K562 (cell line): ENCODE results near the gene GMPR. TPM values are rescaled to one million over a fixed set of nuclear protein-coding genes. Genes with fewer than 3 reads are reported as not detected.
A peak's percentile ranks its signal among the peaks of the same experiment; 100 is the strongest.

Source experiments
- ATAC-seq: fragments of 200-7000 bp; cut with Tn5 transposase; 3 replicates; pipeline ENCODE4 v1.9.1; 2020; ENCODE audit warnings: moderate library complexity
- BruUV-seq: library from RNA; stranded (reverse); fragments of 400-500 nt; replicated peaks from 2 replicates; lab custom pipeline; 2021; lab: Mats Ljungman, UMichigan
- CTCF ChIA-PET: fragments of 300-600 bp; formaldehyde crosslinking; extraction: SDS; loops from one replicate; lab custom pipeline; 2021; ENCODE audit warnings: low intra/inter-chr PET ratio; lab: Yijun Ruan, JAX
- POLR2A ChIA-PET: fragments of 300-600, 350-650 bp; sonication (Branson Sonifier 250); formaldehyde crosslinking; extraction: SDS; loops from one replicate; lab custom pipeline; 2021; ENCODE audit warnings: antibody characterized with exemption, inconsistent platforms; lab: Yijun Ruan, JAX
- DNase-seq, 4 experiments: peaks; one replicate each; pipeline versions ENCODE4 v3.0.0 to v3.0.0-alpha.2; 2011 to 2018; ENCODE audit warnings: low spot score in 3 of 4, mixed read lengths in 3 of 4; ENCODE audit errors: extremely low read depth in 1 of 4
- FAIRE-seq: peaks from 2 replicates; lab custom pipeline; 2011; peaks lifted over from hg19 to GRCh38; lab: Jason Lieb, UNC
- H2AFZ ChIP-seq: 2 replicates; pipeline ENCODE4 v1.6.0; 2011; ENCODE audit warnings: low read depth, low read length, control low read depth, inconsistent platforms
- H3K27ac ChIP-seq: fragments of 200-600 bp; 3 replicates; pipeline ENCODE4 v1.8.0; 2011; ENCODE audit warnings: low read depth, mild to moderate bottlenecking, control low read depth, inconsistent platforms, low read length, moderate library complexity, mixed read lengths; ENCODE audit errors: extremely low read depth
- H3K27me3 ChIP-seq, 2 experiments: fragments of 300-600 bp in 1 of 2; 2 replicates in 1 of 2; 3 replicates in 1 of 2; pipeline versions ENCODE4 v1.6.0 to v1.8.0; 2011; ENCODE audit warnings: inconsistent platforms in 2 of 2, low read length in 2 of 2, mild to moderate bottlenecking in 1 of 2, mixed read lengths in 1 of 2, moderate library complexity in 1 of 2; ENCODE audit not compliant: control insufficient read depth in 2 of 2, insufficient read depth in 2 of 2
- H3K36me3 ChIP-seq: fragments of 300-600 bp; 3 replicates; pipeline ENCODE4 v1.8.0; 2011; ENCODE audit warnings: mild to moderate bottlenecking, low read length, inconsistent platforms; ENCODE audit not compliant: control insufficient read depth, insufficient read depth
- H3K4me1 ChIP-seq, 2 experiments: fragments of 200-600 bp in 1 of 2; replicated peaks in 1 of 2; 2 replicates in 1 of 2; 3 replicates in 1 of 2; pipeline versions ENCODE4 v1.5.1 to v1.8.0; 2011; ENCODE audit warnings: inconsistent platforms in 2 of 2, low read length in 2 of 2, mild to moderate bottlenecking in 1 of 2, mixed read lengths in 1 of 2, moderate library complexity in 1 of 2; ENCODE audit not compliant: control insufficient read depth in 2 of 2, insufficient read depth in 2 of 2
- H3K4me2 ChIP-seq: 2 replicates; pipeline ENCODE4 v1.6.1; 2011; ENCODE audit warnings: low read length, control low read depth, inconsistent platforms, mixed read lengths; ENCODE audit not compliant: insufficient read depth
- H3K4me3 ChIP-seq: fragments of 200-600 bp; sonication (generic), shearing (Covaris generic); 2 replicates; pipeline ENCODE4 v1.5.1; 2016; ENCODE audit warnings: control low read depth, inconsistent platforms
- H3K79me2 ChIP-seq: fragments of 200-600 bp; 3 replicates; pipeline ENCODE4 v1.8.0; 2011; ENCODE audit warnings: low read length, inconsistent platforms; ENCODE audit not compliant: control insufficient read depth, insufficient read depth
- H3K9ac ChIP-seq, 2 experiments: 2 replicates each; pipeline versions ENCODE4 v1.6.0 to v1.6.1; 2011; ENCODE audit warnings: low read depth in 2 of 2, low read length in 2 of 2, control low read depth in 1 of 2, inconsistent platforms in 1 of 2, mild to moderate bottlenecking in 1 of 2, mixed read lengths in 1 of 2; ENCODE audit not compliant: insufficient read depth in 1 of 2
- H3K9me1 ChIP-seq: one replicate; pipeline ENCODE4 v1.6.0; 2011; ENCODE audit warnings: inconsistent platforms, mild to moderate bottlenecking, low read length, moderate library complexity; ENCODE audit not compliant: control insufficient read depth, insufficient read depth
- H3K9me3 ChIP-seq: replicated peaks from 2 replicates; pipeline ENCODE4 v1.5.1; 2011; ENCODE audit warnings: low read depth, low read length, inconsistent platforms; ENCODE audit not compliant: control insufficient read depth, insufficient read depth
- H4K20me1 ChIP-seq: replicated peaks from 2 replicates; pipeline ENCODE4 v1.6.1; 2011; ENCODE audit warnings: low read length, inconsistent platforms, mixed read lengths; ENCODE audit not compliant: control insufficient read depth, insufficient read depth
- CHD4 ChIP-seq: fragments of 200-600 bp; sonication (generic); IDR thresholded peaks from 3 replicates; pipeline ENCODE4 v1.6.1; 2012; ENCODE audit warnings: low read depth, mild to moderate bottlenecking, mixed read lengths, low read length, inconsistent platforms; ENCODE audit not compliant: insufficient read depth, insufficient replicate concordance, poor library complexity, severe bottlenecking
- CXXC5 ChIP-seq: fragments of 250-450 bp; sonication (Bioruptor Pico); IDR thresholded peaks from 2 replicates; pipeline ENCODE4 v1.8.0; 2022; ENCODE audit warnings: inconsistent platforms, mild to moderate bottlenecking, moderate library complexity
- HLTF ChIP-seq: fragments of 450-650 bp; IDR thresholded peaks from 2 replicates; pipeline ENCODE4 v1.6.1; 2016
- KAT7 ChIP-seq: sonication (generic); formaldehyde crosslinking; IDR thresholded peaks from 2 replicates; pipeline ENCODE4 v1.8.0; 2022; ENCODE audit warnings: missing genetic modification reagents, mild to moderate bottlenecking, borderline replicate concordance
- PRDM10 ChIP-seq: fragments of 450-650 bp; IDR thresholded peaks from 2 replicates; pipeline ENCODE4 v1.6.1; 2018; ENCODE audit not compliant: partially characterized antibody
- STAT5A ChIP-seq: IDR thresholded peaks from 2 replicates; pipeline ENCODE4 v1.6.1; 2012; ENCODE audit warnings: low read length, inconsistent platforms, borderline replicate concordance
- XRCC5 ChIP-seq: fragments of 200-400 bp; formaldehyde crosslinking; IDR thresholded peaks from 2 replicates; pipeline ENCODE4 v1.6.1; 2017; ENCODE audit warnings: low read depth, mild to moderate bottlenecking, low read length
- ZNF592 ChIP-seq: fragments of 450-650 bp; IDR thresholded peaks from 2 replicates; pipeline ENCODE4 v1.6.1; 2017; ENCODE audit warnings: antibody characterized with exemption, mild to moderate bottlenecking
- WGBS: fragments of 100-300 bp; shearing (Covaris generic); methylation state at CpG from one replicate; pipeline ENCODE4 v1.1.6; 2016; ENCODE audit warnings: low coverage, mixed read lengths; ENCODE audit not compliant: insufficient coverage; ENCODE audit errors: missing lambda C conversion rate; 5-methylcytosine and 5-hydroxymethylcytosine counted together
- in situ Hi-C: fragments of 300-500 bp; cut with MboI; formaldehyde crosslinking; loops from 4 replicates; pipeline ENCODE4 v1.15.0; 2018; ENCODE audit warnings: inconsistent platforms, mixed read lengths
- intact Hi-C: fragments of 100-400 bp; cut with micrococcal nuclease; formaldehyde crosslinking; loops from 2 replicates; pipeline ENCODE4 v1.14.2; 2022
- polyA plus RNA-seq, 8 experiments: library from polyadenylated mRNA; depleted of rRNA in 4 of 8; stranded (reverse) in 5 of 8; unstranded in 3 of 8; fragments of >200 nt; fragmentation: Nextera tagmentation in 2 of 8; fragmentation: Illumina TruSeq in 1 of 8; extraction: Ambion mirVana in 2 of 8; extraction: Trizol in 1 of 8; gene quantifications; 2 replicates each; pipeline versions ENCODE4 v1.2.1 to v1.2.3, GENCODE V29; 2011 to 2014; ENCODE audit warnings: inconsistent platforms in 1 of 8, missing spikeins in 1 of 8
- total RNA-seq, 7 experiments: library from RNA; depleted of rRNA in 6 of 7; stranded (reverse); fragments of >200 nt in 6 of 7; fragmentation: Illumina TruSeq in 2 of 7; extraction: Trizol in 2 of 7; gene quantifications; 2 replicates each; pipeline versions ENCODE4 v1.2.1 to v1.2.3, GENCODE V29; 2011 to 2021; ENCODE audit warnings: low replicate concordance in 1 of 7

The GMPR gene
- total and polyA plus RNA-seq, 9 of the 15 experiments (the other 6 are each of a cell fraction or from before 2014, with no cell fraction given): 34.6 to 83.7 (median 49.8) TPM

- BruUV-seq: no TSS peak
- no peaks in the 10 kb centered on the region for H3K27me3 ChIP-seq
- intact Hi-C loops (loop anchor here (10.0 kb wide), 1 partner anchor 577 kb away; no protein-coding TSS in a partner anchor), in situ Hi-C loops (no loop called here)
- no peaks in the 10 kb centered on the region for H4K20me1 ChIP-seq
- ChIA-PET CTCF (no interaction called here), POLR2A (interaction anchor here (1.4 kb wide), 1 partner anchor 99 kb away, joined by 3 read pairs; no protein-coding TSS in a partner anchor)
- H3K36me3 ChIP-seq: peaks cover 33% of the 10 kb centered on the region
- H3K9me3 ChIP-seq: no peaks in the 10 kb centered on the region
- WGBS: 56% methylated on average over 1 of the region's 1 CpG
- no peak for ATAC-seq
- no peak overlapping the region for H3K9ac ChIP-seq
- no peak for TF ChIP-seq HLTF
- 0 out of 2 replicates have a peak, but pooled peaks have one; percentile 14 for TF ChIP-seq ZNF592
- no peak for TF ChIP-seq KAT7 (CRISPR knock-in tag)
- TF ChIP-seq XRCC5: no peak
- peak; percentile 24; the same call in 1 of the 2 replicates for TF ChIP-seq CXXC5 (CRISPR knock-in tag)
- TF ChIP-seq PRDM10: peak; percentile 53
- TF ChIP-seq STAT5A: no peak
- TF ChIP-seq CHD4: no peak
- no peak overlapping the region; the same call in 2 of the 3 replicates for H3K27ac ChIP-seq
- FAIRE-seq: no peak
- DNase-seq: no peak
- H3K4me1 ChIP-seq: peaks cover 24 to 53% of the 10 kb centered on the region in 2 experiments
- H2AFZ ChIP-seq: no peak overlapping the region
- H3K79me2 ChIP-seq: peaks cover 19% of the 10 kb centered on the region
- H3K9me1 ChIP-seq: no peaks in the 10 kb centered on the region
- H3K4me2 ChIP-seq: no peak overlapping the region
- no peak overlapping the region for H3K4me3 ChIP-seq
Measured at GRCh38 chr6:16272201-16272600, 33.8 kb downstream of the GMPR start.
